ENCODE results near the gene PLSCR4.

GRCh38 chr3:146160964-146161662 is 89.8 kb downstream of the PLSCR4 start, which contains the start of gene PLOD2:
- TF ChIP-seq POLR2A (IDR thresholded peaks at IDR 0.05; ENCODE audit: low read length) (peak; percentile 86), MAX (IDR thresholded peaks at IDR 0.05) (no peak), CTCF (IDR thresholded peaks at IDR 0.05) (no peak; the same call in 2 of the 3 replicates), FOSL2 (IDR thresholded peaks at IDR 0.05) (no peak), FOSL2 (CRISPR knock-in tag; IDR thresholded peaks at IDR 0.05) (no peak), SMC3 (IDR thresholded peaks at IDR 0.05) (no peak), POLR2AphosphoS2 (conservative IDR thresholded peaks at IDR 0.05; ENCODE audit: low read length) (no peak), PHF8 (IDR thresholded peaks at IDR 0.05; ENCODE audit: borderline replicate concordance, low read depth) (peak; percentile 42; the same call in 1 of the 2 replicates), REST (IDR thresholded peaks at IDR 0.05) (peak; percentile 98), RAD21 (conservative IDR thresholded peaks at IDR 0.05 in 1 of 2, IDR thresholded peaks at IDR 0.05 in 1 of 2) (no peak; a peak in 2 of 5 replicates), CBX8 (IDR thresholded peaks at IDR 0.05) (no peak), EHF (CRISPR knock-in tag; IDR thresholded peaks at IDR 0.05) (no peak), BHLHE40 (IDR thresholded peaks at IDR 0.05; ENCODE audit: low read depth, low read length) (no peak)

Measured in A549 (cell line).